Keratinocyte (primary cell): Measurements from ENCODE around the gene LRP1B. TPM values are rescaled to one million over a fixed set of nuclear protein-coding genes. Genes with fewer than 3 reads are reported as not detected.

Experiments
- DNase-seq: peaks from one replicate; pipeline ENCODE4 v3.0.0-alpha.2; 2011; ENCODE audit warnings: low read depth, missing footprints, low spot score
- FAIRE-seq: peaks from 2 replicates; lab custom pipeline; 2011; peaks lifted over from hg19 to GRCh38; lab: Jason Lieb, UNC
- H2AFZ ChIP-seq: 2 replicates; pipeline ENCODE4 v1.6.0; 2012; ENCODE audit warnings: low read length, control low read depth, inconsistent platforms; ENCODE audit not compliant: control insufficient read depth
- H3K27ac ChIP-seq: 2 replicates; pipeline ENCODE4 v1.5.1; 2011; ENCODE audit warnings: low read length; ENCODE audit not compliant: control insufficient read depth, insufficient read depth
- H3K27me3 ChIP-seq: 3 replicates; pipeline ENCODE4 v1.6.0; 2011; ENCODE audit warnings: low read length; ENCODE audit not compliant: control insufficient read depth, insufficient read depth; ENCODE audit errors: extremely low read depth
- H3K36me3 ChIP-seq, 2 experiments: 2 replicates in 1 of 2; 3 replicates in 1 of 2; pipeline ENCODE4 v1.5.1; 2011; ENCODE audit warnings: low read length in 2 of 2, mild to moderate bottlenecking in 1 of 2; ENCODE audit not compliant: control insufficient read depth in 2 of 2, insufficient read depth in 2 of 2; ENCODE audit errors: extremely low read depth in 1 of 2
- H3K4me1 ChIP-seq: 3 replicates; pipeline ENCODE4 v1.5.1; 2011; ENCODE audit warnings: low read length; ENCODE audit not compliant: control insufficient read depth, insufficient read depth; ENCODE audit errors: extremely low read depth
- H3K4me2 ChIP-seq: 3 replicates; pipeline ENCODE4 v1.6.0; 2011; ENCODE audit warnings: low read depth, low read length; ENCODE audit not compliant: control insufficient read depth, insufficient read depth; ENCODE audit errors: extremely low read depth
- H3K4me3 ChIP-seq, 3 experiments: fragments of 200-600 bp in 1 of 3; sonication (generic) in 1 of 3; 2 replicates in 2 of 3; 3 replicates in 1 of 3; pipeline ENCODE4 v1.5.1; 2011 to 2016; ENCODE audit warnings: low read length in 3 of 3, mild to moderate bottlenecking in 3 of 3, control low read depth in 2 of 3, inconsistent platforms in 1 of 3, low read depth in 1 of 3, mixed read lengths in 1 of 3, mixed run types in 1 of 3, moderate library complexity in 1 of 3; ENCODE audit not compliant: control insufficient read depth in 2 of 3, insufficient read depth in 2 of 3; ENCODE audit errors: extremely low read depth in 1 of 3
- H3K79me2 ChIP-seq: 2 replicates; pipeline ENCODE4 v1.6.0; 2012; ENCODE audit warnings: low read length; ENCODE audit not compliant: control insufficient read depth, insufficient read depth
- H3K9ac ChIP-seq: 3 replicates; pipeline ENCODE4 v1.6.0; 2011; ENCODE audit warnings: low read length; ENCODE audit not compliant: control insufficient read depth, insufficient read depth; ENCODE audit errors: extremely low read depth
- H3K9me1 ChIP-seq: 3 replicates; pipeline ENCODE4 v1.6.0; 2011; ENCODE audit warnings: low read length; ENCODE audit not compliant: control insufficient read depth, insufficient read depth; ENCODE audit errors: extremely low read depth
- H3K9me3 ChIP-seq: 2 replicates; pipeline ENCODE4 v1.5.1; 2012; ENCODE audit warnings: low read depth, low read length; ENCODE audit not compliant: control insufficient read depth
- H4K20me1 ChIP-seq: 3 replicates; pipeline ENCODE4 v1.6.0; 2011; ENCODE audit warnings: low read length; ENCODE audit not compliant: control insufficient read depth, insufficient read depth; ENCODE audit errors: extremely low read depth
- CTCF ChIP-seq, 3 experiments: IDR thresholded peaks in 1 of 3; conservative IDR thresholded peaks in 1 of 3; optimal IDR thresholded peaks in 1 of 3; 2 replicates in 2 of 3; 3 replicates in 1 of 3; pipeline versions ENCODE3 to v1.5.1; 2011; ENCODE audit warnings: low read length in 3 of 3, mild to moderate bottlenecking in 3 of 3, moderate library complexity in 2 of 3, control low read depth in 1 of 3, inconsistent platforms in 1 of 3; ENCODE audit not compliant: insufficient read depth in 2 of 3; ENCODE audit errors: extremely low read depth in 1 of 3
- EZH2 ChIP-seq: IDR thresholded peaks from one replicate; pipeline ENCODE4 v1.6.1; 2012; ENCODE audit warnings: inconsistent platforms, mild to moderate bottlenecking, low read length, moderate library complexity
- dilution Hi-C: fragments of 300-500 bp; cut with MboI; formaldehyde crosslinking; loops from one replicate; pipeline ENCODE4 v1.7.0; 2020; ENCODE audit warnings: low sequenced_read_pairs; ENCODE audit not compliant: extremely low pct_ligation_motif_present
- polyA plus RNA-seq, 5 experiments: library from polyadenylated mRNA; depleted of rRNA in 3 of 5; stranded (reverse) in 3 of 5; stranded (forward) in 1 of 5; unstranded in 1 of 5; fragments of >200 nt; gene quantifications; 1 replicate in 1 of 5; 2 replicates in 3 of 5; 3 replicates in 1 of 5; pipeline versions ENCODE4 v1.2.1 to v1.2.3, GENCODE V29; 2011 to 2012; ENCODE audit warnings: missing spikeins in 2 of 5, low read depth in 1 of 5, low replicate concordance in 1 of 5

LRP1B gene
- polyA plus RNA-seq, 1 donor (not counting 4 experiments of a cell fraction or from before 2014, with no cell fraction given) = not detected

- no peak for DNase-seq
- H3K36me3 ChIP-seq = no peaks in the 10 kb centered on the region
- no peaks in the 10 kb centered on the region for H3K9me1 ChIP-seq
- H3K4me3 ChIP-seq = no peak overlapping the region
- H3K27ac ChIP-seq = no peak overlapping the region
- no peak overlapping the region for H2AFZ ChIP-seq
- no peaks in the 10 kb centered on the region for H4K20me1 ChIP-seq
- no peaks in the 10 kb centered on the region for H3K79me2 ChIP-seq
- H3K27me3 ChIP-seq = no peaks in the 10 kb centered on the region
- H3K9me3 ChIP-seq = no peaks in the 10 kb centered on the region
- FAIRE-seq = no peak
- H3K4me1 ChIP-seq = no peaks in the 10 kb centered on the region
- TF ChIP-seq CTCF (optimal IDR thresholded peaks at IDR 0.05 in 1 of 3, IDR thresholded peaks at IDR 0.05 in 1 of 3, conservative IDR thresholded peaks at IDR 0.05 in 1 of 3; ENCODE audit: extremely low read depth in 1 of 3, insufficient read depth in 2 of 3, low read length in 3 of 3) (no peak), EZH2 (no peak)
- no peak overlapping the region for H3K4me2 ChIP-seq
- dilution Hi-C loops = no loop called here
- no peak overlapping the region for H3K9ac ChIP-seq
Measured at GRCh38 chr2:141714496-141714895, 416.3 kb downstream of the LRP1B start.

DNA sequence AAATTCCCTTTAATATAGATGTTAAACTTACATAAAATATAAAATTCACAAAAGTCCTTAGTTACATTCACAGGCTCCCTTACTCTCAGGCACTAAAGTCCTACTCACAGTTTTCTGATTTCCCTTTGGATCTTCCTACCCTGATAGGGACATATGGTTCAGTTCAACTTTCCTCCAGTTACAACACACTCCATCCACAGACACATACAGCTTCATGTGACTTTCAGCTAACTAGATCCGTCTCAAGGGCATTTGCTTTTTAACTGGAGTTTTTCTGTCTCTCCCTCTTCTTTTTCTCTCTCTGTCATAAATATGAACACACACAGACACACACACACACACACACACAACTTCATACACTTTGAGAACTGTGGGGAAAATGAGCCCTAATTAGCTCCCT lies 419.2 kb downstream of the LRP1B start:
- H2AFZ ChIP-seq = no peak overlapping the region
- no peaks in the 10 kb centered on the region for H3K9me3 ChIP-seq
- H3K4me2 ChIP-seq = no peak overlapping the region
- H3K4me1 ChIP-seq = no peaks in the 10 kb centered on the region
- TF ChIP-seq EZH2 (no peak), CTCF (optimal IDR thresholded peaks at IDR 0.05 in 1 of 3, IDR thresholded peaks at IDR 0.05 in 1 of 3, conservative IDR thresholded peaks at IDR 0.05 in 1 of 3; ENCODE audit: extremely low read depth in 1 of 3, insufficient read depth in 2 of 3, low read length in 3 of 3) (no peak)
- no peaks in the 10 kb centered on the region for H3K9me1 ChIP-seq
- no peaks in the 10 kb centered on the region for H3K79me2 ChIP-seq
- H3K36me3 ChIP-seq = no peaks in the 10 kb centered on the region
- DNase-seq (no peak), FAIRE-seq (no peak)
- no peak overlapping the region for H3K4me3 ChIP-seq
- H3K27ac ChIP-seq = no peak overlapping the region
- H4K20me1 ChIP-seq = no peaks in the 10 kb centered on the region
- no peak overlapping the region for H3K9ac ChIP-seq
- dilution Hi-C loops = no loop called here
- no peaks in the 10 kb centered on the region for H3K27me3 ChIP-seq
